Bone marrow (tissue), 2 donors: ENCODE data around the gene USP47.

ENCODE experiments used
- DNase-seq, 2 donors: peaks; one replicate each; lab custom pipeline; 2025; lab: John Stamatoyannopoulos, UW

The USP47 gene

DNA sequence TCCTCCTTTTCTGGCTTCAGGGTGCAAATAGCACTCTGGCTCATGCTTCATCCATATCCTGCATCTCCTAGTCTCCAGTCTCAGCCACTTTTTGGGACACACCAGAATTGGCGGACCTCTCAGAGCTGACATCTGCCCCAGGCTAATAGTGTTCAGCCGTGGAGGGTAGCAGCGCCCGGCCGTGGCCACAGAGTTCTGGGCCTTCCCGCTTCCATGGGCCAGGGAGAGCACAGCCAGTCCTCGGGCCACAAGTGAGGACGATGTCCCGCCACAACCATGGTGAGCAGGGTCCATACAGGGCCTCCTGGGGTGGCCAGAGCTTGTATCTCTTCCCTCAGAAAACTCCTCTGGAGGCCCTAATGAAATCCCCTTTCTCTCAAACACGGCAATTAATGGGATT lies 140.7 kb downstream of the USP47 start:
- DNase-seq: no peak

DNA sequence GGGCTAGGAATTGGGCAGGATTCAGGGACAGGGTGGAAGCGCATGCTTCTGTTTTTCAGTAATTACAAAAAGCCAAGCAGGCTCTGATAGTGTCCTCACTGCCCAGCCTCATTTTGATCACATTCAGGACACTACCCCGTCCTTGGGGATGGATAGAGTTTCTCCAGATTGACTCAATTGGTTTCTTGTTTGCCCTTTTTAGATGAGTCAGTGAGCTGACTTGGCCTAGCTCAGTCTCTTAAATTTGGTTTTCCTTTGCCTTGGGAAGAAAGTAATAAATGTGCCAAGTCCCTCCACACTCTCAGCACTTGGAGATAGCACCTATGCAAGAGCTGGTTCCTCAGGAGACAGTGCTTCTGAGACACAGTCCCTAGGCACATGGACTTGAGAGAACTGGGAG lies 141.2 kb downstream of the USP47 start:
- DNase-seq: no peak

DNA sequence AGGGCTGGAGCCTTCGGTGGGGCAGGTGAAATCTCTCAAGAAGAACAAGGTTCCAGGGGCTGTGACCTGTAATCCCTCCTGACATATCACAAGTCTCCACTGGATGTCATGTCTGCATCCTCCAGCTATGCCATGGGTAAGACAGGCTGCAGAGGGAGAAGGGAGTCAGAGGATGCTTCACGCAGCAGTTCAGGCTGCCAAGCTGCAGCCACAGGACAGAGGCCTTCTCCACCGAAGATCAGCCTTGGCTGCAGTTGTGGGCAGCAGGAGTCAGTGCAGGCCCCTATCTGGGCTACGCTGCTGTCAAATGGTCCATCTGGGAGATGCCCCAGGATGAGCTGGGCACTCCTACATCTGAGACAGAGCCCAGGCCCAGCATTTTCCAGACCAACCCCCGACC lies 141.7 kb downstream of the USP47 start:
- no peak for DNase-seq

DNA sequence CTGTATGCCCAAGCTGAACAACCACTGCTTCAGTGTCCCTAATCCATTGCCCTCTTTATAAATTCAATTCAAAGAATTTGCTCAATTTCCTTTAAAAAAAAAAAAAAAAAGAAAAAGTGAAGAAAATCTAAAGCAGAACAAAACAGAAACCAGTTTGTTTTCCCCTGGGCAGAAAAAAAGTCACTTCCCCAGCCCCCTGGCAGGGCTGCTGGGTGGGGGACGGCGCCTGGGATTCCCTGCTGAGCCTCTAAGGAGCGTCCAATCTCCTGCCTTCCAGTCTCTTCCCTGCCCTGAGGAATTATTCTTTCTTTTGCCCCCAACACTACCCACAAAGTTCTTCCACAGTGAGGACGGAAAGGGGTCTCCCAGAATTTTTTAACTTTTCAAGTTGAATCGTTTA lies 142.8 kb downstream of the USP47 start:
- DNase-seq: no peak

- no peak for DNase-seq
These were observed 143.4 kb downstream of the USP47 start for GRCh38 chr11:11985016-11985715.

DNA sequence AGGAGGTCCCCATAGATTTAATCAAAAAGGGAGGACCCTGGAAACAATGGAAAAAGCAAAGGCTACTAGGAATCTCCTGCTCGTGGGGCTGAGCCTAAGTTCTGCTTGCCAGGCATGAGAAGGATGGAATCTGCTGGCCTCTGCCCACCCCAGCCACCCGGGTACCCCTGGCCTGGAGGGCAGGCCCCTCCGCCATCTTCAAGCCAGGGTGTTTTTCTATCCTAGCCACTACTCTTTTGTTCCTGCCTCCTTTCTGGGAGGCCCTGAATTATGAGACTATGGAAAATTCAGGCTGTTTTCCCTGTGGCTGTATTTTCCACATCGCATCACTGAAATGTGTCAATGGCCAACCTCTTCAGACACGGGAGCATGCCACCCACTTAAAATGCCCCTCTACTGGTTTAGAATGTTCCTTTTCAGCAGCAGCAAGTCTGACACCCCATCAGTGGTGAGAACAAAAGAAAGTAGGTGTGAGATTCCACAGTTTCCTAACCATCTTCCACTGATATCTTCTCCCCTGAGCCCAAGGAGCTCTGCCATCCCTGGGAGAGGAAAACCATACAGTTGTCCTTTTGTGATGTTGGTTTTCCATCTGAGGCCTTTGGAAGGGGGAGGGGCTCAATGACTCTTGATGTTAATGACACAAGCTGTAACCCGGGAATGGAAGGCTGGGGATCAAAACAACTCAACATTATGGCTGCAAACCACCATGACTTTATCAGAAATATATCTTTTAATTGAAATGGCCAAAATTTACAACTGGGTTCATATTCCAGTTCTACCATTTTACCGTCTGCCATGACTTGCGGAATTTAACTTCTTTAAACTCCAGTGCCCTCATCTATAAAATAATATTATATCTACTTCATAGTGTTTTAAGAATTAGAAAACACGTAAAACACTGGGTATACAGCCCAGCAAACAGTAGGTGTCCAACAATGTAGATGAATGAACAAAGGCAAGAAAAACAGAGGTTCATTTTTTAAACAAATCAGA lies 144.5 kb downstream of the USP47 start:
- DNase-seq: no peak

GRCh38 chr11:11987503-11988022 lies 145.8 kb downstream of the USP47 start:
- no peak for DNase-seq

- no peak for DNase-seq
These were observed 146.4 kb downstream of the USP47 start for GRCh38 chr11:11988099-11988651.

GRCh38 chr11:11988681-11989261 lies 147.0 kb downstream of the USP47 start:
- no peak for DNase-seq

DNA sequence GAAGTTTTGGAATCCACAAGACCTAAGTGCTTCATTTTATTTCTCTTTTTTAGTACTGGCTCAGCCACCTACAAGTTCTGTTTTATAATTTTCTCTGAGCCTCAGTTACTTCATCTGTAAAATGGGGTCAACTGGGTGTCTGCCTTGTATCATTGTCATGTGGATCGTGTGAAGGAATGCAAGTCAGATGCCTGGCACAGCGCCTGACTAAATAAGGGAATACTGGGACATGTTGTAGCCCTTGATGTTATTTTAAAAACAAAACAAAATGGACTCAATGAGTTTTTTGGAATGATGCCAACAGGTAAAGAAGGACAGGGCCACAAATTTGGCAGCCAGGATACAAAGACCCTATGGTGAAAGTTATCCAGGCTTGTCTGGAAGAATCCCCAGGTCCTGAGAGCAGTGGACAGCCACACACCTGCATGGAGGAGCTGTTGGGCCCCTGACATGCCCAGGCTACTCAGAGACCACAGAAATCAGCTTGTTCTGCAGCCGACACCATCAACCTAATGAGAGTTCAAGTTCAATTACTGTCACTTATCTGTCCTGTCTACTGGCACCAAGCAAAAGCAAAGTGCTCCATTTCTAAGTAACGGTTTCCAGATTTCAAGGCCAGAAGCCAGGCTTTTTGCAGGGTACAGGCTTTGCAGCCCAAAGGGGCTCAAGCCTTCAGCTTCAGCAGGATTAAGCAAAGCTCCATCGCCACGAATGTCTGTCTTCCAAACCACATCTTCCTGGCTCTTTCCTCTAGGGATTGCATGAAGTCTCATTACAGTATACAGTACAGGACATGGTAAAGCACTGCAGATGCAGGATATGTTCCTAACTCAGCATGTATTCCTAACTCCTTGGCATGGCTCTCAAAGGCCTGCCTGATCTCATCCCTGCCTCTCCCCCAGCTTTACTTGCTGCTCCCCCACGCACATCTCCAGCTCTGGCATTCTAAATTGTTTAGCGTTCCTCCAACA lies 148.3 kb downstream of the USP47 start:
- no peak for DNase-seq

DNA sequence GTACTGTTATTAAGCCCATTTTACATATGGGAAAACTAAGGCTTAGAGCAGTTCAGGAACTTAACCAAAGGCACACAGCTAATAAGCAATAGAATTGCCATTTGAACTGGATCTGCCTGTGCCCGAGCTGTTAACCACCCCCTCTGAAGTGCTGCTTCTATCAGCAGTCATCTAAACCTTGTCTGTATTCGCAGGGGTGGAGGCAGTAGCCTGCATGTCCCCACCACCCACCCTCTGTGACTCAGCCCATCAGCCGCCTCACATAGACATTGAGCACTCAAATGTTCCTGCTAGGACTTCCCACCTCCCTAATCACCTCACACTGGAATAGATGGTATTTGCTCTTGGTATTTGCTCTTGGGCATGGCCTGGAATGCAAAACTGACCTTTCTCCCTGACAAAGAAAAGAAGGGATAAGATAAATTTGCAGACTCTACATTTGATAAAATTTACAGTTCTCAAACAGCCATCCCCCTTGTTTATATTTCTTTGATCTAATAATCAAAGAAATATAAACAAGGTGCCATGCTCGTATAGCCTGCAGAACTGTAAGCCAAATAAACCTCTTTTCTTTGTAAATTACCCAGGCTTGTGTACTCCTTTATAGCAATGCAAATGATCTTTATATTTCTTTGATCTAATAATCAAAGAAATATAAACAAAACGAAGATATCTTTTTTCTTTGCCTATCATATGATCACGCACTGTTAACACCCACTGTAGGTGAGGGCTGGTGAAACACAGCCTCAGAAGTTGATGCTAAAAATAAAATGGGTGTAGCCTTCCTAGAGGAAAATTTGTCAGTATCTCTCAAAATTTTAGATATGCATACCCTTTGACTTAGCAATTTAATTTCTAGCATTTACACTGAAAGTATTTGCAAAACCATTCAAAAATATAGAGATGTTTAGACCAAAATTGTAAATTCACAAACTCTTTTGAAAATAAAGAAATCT lies 150.8 kb downstream of the USP47 start:
- DNase-seq: no peak

DNA sequence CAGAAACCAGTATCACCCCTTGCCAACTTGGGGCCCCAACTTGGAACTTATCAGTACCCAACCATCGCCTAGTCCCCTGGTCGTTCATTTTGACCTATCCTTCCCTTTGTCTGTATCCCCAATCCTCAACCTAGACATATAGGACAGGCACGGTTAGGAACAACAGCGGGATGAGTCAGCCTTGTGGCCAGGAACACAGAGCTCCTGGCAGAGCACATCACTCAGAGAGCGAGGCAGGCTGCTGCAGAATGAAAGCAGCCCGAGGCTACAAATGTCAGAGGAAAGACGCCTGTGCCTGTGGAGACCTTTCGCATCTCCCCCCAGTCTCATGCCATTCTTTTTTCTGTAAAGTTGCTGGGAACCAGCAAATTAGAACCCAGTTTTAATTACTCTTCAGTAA lies 152.1 kb downstream of the USP47 start:
- no peak for DNase-seq

- no peak for DNase-seq
These were observed 153.8 kb downstream of the USP47 start for GRCh38 chr11:11995601-11996000.

DNA sequence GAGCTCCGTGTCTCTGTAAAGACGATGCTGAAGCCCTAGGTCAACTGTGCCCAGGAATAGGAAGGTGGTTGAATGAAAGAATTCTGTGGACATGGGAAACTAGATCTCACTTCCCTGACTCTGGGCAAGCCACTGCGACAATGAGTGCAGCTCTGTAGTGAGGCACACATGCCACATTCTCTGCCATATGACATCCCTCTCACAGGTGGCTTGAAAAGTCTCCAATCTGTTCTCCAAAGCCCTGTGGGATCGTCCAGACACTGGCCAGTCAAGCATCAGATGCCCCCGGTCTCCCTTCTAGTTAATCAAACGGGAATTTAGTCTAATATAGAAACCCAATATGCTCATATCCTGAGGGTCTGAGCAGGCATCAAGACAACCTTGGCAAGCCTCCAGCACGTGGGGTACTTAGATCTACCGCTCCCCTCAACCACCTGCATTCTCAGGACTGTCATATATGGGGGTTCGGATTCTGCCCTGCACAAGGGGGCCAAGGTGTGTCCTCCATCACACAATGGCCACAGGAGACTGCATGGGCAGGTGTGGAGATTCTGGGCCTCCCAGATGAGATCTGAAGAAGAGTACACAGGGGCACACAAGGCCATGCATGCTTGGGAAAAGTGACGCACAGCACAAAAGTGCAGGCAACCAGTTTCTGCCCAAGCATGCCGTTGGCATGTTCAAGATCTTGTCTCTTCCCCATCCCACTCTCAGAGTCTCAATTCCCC lies 154.7 kb downstream of the USP47 start:
- DNase-seq: no peak

GRCh38 chr11:11997049-11997322 lies 155.2 kb downstream of the USP47 start:
- no peak for DNase-seq

DNA sequence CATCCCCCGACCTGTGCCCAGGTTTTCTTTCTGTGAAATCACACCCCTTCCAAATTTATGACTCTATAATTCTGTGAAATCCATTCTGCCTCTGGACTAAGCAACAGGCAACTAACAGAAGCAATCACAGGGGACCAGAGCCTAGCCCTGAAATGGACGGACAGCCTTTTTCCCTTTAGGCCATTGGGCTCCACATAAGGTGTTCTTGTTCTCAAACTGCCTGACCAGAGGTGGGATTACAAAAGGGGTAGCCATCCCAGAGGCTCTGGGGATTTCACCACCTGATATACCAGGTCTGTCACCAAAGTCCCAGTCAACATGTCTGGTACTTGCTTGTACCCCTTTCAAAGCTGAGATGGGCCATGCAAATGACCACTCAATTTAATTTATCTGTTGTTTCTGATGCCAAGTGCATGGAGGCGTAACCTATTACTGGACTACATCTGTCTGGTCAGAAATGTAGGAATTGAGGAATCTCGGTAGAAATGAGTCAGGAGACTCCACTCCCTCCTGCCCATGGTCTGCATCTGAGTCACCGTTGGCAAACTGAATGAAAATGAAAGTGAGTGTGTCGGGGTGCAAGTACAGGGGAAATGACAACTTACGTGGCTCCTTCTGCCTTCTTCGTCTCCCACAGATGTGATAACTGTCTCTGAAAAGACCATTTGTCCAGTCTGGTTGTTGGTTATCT lies 156.5 kb downstream of the USP47 start:
- no peak for DNase-seq

DNA sequence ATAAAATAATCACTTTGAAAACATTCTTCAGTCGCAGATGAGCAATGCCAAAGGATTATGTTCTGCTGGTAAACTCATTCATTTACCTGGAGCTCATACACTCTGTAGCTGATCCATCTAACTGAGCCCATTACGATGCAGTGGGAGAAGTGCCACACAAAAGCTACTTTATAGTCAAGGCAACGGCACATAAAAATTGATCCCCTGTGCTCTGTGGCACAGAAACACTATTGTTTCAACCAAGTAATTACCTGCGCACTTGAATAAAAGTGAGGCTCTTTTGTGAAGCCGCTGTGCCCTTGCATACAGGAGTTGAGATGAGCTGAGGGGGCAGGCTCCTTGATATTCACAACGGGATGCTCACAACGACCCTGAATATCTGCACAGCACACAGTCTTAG lies 159.4 kb downstream of the USP47 start:
- no peak for DNase-seq

DNA sequence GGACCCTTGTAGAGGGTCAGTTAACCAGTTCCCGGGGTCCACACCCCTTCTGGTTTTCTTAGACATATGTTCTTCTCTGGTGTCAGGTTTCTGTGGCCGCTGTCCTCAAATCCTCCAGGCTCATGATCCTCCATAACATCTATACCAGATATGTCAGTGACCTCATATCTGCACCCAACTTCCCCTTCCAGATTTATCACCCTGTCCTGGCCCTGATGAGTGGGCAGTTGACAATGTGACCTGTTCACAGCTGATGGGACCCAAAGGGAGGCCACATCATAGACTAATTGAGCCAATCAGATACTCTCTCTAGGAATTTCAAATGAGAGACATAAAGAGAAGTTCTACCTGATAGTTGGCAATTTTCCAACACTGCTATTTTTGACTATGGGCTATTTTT lies 161.6 kb downstream of the USP47 start:
- DNase-seq: no peak

GRCh38 chr11:12003815-12004214 lies 162.0 kb downstream of the USP47 start:
- DNase-seq: no peak
